ENCODE measurements around the gene EPM2AIP1. TPM values are rescaled to one million over a fixed set of nuclear protein-coding genes. Genes with fewer than 3 reads are reported as not detected.
A peak's percentile ranks its signal among the peaks of the same experiment; 100 is the strongest.

EPM2AIP1 gene
- total and polyA plus RNA-seq, 9 of the 15 experiments (the other 6 are each of a cell fraction or from before 2014, with no cell fraction given), result 6.7 to 44.8 (median 25.2) TPM

DNA sequence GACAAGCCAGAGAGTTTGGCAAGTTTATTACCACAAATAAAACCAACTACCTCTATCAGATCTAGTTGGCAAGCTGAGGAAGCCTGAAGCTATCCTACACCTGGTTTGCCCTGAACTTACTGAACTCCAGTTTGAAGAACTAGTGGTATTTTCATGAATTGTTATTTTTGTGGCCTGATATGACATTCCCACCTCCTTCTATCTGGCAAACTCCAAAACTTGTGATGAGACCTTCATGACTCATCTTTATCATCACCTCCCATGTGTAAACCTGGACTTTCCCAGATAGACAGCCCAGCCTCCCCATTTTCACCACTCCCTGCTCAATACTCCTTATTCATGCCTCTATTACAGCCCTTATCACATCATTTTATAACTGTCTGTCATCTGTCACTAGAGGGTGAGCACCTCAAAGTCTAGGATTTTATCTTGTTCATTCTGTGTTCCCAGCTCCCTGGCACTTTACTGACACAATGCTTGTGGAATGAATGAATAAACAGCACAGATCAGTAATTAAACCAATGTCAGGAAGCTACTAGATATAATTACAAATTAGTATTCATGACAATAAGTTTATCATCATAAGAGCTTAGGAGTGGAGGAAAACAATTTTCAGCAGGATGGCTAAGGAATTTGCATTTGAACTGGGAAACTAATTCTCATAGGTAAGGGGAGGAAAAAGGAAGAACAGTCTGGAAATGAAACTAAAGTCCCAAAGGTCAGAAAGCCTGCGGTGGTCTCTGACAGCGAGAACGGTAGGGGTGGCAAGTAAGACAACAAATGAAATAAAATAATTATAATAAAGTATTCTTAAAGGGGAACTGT is 34.9 kb downstream of the EPM2AIP1 start (continued):
- TF ChIP-seq, protein P1, sequence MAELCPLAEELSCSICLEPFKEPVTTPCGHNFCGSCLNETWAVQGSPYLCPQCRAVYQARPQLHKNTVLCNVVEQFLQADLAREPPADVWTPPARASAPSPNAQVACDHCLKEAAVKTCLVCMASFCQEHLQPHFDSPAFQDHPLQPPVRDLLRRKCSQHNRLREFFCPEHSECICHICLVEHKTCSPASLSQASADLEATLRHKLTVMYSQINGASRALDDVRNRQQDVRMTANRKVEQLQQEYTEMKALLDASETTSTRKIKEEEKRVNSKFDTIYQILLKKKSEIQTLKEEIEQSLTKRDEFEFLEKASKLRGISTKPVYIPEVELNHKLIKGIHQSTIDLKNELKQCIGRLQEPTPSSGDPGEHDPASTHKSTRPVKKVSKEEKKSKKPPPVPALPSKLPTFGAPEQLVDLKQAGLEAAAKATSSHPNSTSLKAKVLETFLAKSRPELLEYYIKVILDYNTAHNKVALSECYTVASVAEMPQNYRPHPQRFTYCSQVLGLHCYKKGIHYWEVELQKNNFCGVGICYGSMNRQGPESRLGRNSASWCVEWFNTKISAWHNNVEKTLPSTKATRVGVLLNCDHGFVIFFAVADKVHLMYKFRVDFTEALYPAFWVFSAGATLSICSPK (IDR thresholded peaks at IDR 0.05; ENCODE audit: borderline replicate concordance), result no peak
- TF ChIP-seq, protein P2, sequence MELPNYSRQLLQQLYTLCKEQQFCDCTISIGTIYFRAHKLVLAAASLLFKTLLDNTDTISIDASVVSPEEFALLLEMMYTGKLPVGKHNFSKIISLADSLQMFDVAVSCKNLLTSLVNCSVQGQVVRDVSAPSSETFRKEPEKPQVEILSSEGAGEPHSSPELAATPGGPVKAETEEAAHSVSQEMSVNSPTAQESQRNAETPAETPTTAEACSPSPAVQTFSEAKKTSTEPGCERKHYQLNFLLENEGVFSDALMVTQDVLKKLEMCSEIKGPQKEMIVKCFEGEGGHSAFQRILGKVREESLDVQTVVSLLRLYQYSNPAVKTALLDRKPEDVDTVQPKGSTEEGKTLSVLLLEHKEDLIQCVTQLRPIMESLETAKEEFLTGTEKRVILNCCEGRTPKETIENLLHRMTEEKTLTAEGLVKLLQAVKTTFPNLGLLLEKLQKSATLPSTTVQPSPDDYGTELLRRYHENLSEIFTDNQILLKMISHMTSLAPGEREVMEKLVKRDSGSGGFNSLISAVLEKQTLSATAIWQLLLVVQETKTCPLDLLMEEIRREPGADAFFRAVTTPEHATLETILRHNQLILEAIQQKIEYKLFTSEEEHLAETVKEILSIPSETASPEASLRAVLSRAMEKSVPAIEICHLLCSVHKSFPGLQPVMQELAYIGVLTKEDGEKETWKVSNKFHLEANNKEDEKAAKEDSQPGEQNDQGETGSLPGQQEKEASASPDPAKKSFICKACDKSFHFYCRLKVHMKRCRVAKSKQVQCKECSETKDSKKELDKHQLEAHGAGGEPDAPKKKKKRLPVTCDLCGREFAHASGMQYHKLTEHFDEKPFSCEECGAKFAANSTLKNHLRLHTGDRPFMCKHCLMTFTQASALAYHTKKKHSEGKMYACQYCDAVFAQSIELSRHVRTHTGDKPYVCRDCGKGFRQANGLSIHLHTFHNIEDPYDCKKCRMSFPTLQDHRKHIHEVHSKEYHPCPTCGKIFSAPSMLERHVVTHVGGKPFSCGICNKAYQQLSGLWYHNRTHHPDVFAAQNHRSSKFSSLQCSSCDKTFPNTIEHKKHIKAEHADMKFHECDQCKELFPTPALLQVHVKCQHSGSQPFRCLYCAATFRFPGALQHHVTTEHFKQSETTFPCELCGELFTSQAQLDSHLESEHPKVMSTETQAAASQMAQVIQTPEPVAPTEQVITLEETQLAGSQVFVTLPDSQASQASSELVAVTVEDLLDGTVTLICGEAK (IDR thresholded peaks at IDR 0.05), result no peak; the same call in 1 of the 2 replicates
- TF ChIP-seq, protein P2 (CRISPR knock-in tag; IDR thresholded peaks at IDR 0.05), result no peak
- TF ChIP-seq SMARCC2 (IDR thresholded peaks at IDR 0.05; ENCODE audit: low read depth), result peak; percentile 100
- no peak for TF ChIP-seq ERF (CRISPR knock-in tag; IDR thresholded peaks at IDR 0.05)
- no peak for TF ChIP-seq PTTG1 (tag; IDR thresholded peaks at IDR 0.05; ENCODE audit: low read depth)
- no peak for TF ChIP-seq ZFX (CRISPR knock-in tag; IDR thresholded peaks at IDR 0.05)
- no peak for TF ChIP-seq POLR3G (IDR thresholded peaks at IDR 0.05; ENCODE audit: extremely low read depth, insufficient read length, insufficient replicate concordance)
- TF ChIP-seq ZSCAN29 (IDR thresholded peaks at IDR 0.05), result no peak
- TF ChIP-seq, protein P3, sequence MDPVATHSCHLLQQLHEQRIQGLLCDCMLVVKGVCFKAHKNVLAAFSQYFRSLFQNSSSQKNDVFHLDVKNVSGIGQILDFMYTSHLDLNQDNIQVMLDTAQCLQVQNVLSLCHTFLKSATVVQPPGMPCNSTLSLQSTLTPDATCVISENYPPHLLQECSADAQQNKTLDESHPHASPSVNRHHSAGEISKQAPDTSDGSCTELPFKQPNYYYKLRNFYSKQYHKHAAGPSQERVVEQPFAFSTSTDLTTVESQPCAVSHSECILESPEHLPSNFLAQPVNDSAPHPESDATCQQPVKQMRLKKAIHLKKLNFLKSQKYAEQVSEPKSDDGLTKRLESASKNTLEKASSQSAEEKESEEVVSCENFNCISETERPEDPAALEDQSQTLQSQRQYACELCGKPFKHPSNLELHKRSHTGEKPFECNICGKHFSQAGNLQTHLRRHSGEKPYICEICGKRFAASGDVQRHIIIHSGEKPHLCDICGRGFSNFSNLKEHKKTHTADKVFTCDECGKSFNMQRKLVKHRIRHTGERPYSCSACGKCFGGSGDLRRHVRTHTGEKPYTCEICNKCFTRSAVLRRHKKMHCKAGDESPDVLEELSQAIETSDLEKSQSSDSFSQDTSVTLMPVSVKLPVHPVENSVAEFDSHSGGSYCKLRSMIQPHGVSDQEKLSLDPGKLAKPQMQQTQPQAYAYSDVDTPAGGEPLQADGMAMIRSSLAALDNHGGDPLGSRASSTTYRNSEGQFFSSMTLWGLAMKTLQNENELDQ (CRISPR knock-in tag; IDR thresholded peaks at IDR 0.05; ENCODE audit: borderline replicate concordance), result no peak
- TF ChIP-seq RBM14 (IDR thresholded peaks at IDR 0.05; ENCODE audit: borderline replicate concordance, insufficient read depth, low read depth, low read length), result no peak
- no peak for TF ChIP-seq PHB (CRISPR knock-in tag; IDR thresholded peaks at IDR 0.05)
- TF ChIP-seq, protein P4, sequence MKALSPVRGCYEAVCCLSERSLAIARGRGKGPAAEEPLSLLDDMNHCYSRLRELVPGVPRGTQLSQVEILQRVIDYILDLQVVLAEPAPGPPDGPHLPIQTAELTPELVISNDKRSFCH (CRISPR knock-in tag; IDR thresholded peaks at IDR 0.05), result no peak
- TF ChIP-seq, protein P4 (tag; IDR thresholded peaks at IDR 0.05), result no peak
